HG02938 (cell line): Measurements from ENCODE around the gene SELENOO.

Experiments
- ATAC-seq: cut with Tn5 transposase; IDR thresholded peaks from one replicate; pipeline ENCODE4 v1.9.1; 2021; ENCODE audit warnings: mild to moderate bottlenecking, moderate library complexity; ENCODE audit not compliant: unreplicated experiment

Gene SELENOO

DNA sequence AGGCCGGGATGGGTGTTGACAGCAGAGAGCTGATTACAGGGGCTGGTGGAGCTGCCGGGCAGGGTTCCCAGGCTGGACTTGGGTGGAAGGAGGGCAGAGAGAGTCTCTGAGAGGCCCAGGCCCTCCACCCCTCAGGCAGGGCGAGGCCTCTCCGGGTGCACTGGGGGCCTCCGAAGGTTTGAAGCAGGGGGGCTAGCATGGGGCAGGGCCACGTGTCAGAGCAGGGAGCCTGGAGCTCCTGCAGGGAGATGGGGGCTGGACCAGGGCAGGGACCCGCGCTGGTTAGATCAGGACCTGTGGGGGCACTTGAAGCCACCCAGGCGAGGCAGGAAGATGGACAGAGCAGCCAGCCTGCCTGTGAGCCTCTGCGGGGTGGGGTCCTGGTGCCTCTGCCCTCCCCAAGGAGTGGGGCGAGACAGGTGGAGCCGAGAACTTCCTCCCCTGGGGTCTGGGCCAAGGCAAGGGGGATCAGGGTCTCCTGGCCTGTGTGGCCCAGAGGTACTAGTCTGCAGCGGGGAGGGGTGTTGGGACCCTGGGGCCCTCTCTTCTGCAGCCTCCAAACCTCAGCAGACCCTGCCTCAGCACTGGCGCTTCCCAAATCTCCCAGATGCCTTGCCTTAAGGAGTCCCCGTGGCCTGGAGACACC lies 29.4 kb upstream of the SELENOO start:
- ATAC-seq, result no peak

- ATAC-seq, result no peak
Measured at GRCh38 chr22:50171965-50172421, 28.8 kb upstream of the SELENOO start.

DNA sequence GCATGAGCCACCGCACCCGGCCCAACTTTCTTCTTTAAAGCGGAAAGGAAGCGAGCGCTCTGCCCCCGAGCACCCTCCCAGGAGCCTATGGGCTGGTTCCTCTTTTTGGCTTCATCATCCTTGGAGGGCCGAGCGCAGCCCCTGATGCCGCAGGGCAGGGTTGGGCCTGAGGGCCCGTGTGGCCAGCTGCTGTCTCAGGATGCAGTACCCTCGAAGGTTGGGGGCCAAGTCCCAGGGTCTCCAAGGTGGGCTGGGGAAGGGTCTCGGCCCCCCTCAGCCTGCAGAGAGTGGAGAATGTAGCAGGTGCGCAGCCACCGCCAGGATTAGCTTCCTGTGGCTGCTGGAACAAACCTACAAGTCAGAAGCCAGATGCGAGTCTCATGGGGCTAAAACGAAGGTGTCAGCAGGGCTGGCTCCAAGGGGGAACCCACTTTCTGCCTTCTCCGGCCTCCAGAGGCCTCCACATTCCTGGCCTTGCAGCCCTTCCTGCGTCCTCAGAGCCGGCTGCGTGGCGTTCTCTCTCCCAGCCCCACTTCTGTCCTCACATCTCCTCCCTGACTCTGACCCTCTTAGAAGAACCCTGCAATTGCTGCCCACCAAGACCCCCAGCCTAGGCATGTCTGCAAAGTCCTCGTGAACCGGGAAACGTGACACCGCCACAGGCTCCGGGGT lies 27.4 kb upstream of the SELENOO start:
- no peak for ATAC-seq

- no peak for ATAC-seq
Measured at GRCh38 chr22:50173983-50174355, 26.8 kb upstream of the SELENOO start.

- no peak for ATAC-seq
Measured at GRCh38 chr22:50174382-50175190, 26.2 kb upstream of the SELENOO start.

DNA sequence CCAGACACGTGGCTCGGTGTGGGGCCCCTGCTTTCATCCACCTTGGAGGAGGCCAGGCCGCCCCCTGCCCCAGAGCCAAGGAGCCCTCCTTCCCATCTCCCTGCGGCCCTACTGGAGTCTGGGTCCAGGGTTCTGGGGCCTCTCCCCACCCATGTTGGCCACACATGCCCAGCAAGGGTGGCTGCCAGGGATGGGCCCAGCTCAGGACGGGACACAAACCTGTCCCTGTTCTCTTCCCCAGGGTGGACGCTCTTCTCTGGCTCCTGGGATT lies 25.7 kb upstream of the SELENOO start:
- no peak for ATAC-seq

DNA sequence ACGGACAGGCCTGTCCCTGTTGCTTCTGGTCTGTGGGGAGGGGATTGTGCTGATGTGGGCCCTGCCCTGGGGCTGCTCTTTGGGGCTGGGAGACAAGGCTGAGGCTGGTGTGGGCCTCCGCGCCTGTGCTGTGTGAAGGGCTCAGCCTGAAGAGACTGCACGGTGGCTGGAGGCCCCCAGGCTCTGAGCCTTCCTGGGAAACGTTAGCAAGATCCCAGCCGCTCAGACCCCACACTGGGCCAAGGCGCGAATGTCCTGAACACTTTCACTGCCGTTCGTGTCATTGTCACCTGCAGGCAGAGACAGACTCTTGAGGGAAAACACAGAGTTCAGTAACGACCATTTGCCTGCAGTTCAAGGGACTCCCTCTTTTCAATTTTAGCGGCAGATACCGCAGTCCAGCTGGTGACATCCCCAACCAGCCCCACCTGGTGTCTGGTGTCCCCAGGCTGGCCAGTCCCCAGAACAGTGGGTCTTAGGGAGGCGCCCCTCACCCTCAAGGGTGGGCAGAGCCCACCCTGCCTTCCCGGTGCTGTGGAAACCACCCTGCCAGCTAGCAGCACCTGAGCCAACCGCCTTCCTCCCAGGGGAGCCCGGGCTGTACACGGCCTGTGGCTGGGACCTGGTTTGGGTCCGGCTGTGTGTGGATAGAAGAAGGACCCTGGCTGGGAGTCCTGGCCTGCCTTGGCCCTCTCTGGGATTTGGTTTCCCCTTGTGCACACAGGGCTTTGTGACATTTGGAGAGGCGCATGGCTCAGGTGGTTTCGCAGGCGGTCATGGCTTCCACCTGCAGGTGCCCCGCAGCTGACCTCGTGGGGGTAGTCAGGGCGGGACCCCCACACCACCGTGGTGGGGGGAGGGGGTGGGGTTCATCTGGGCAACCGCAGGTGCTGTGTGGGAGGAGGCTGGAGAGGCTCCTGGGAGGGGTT lies 24.6 kb upstream of the SELENOO start:
- no peak for ATAC-seq

DNA sequence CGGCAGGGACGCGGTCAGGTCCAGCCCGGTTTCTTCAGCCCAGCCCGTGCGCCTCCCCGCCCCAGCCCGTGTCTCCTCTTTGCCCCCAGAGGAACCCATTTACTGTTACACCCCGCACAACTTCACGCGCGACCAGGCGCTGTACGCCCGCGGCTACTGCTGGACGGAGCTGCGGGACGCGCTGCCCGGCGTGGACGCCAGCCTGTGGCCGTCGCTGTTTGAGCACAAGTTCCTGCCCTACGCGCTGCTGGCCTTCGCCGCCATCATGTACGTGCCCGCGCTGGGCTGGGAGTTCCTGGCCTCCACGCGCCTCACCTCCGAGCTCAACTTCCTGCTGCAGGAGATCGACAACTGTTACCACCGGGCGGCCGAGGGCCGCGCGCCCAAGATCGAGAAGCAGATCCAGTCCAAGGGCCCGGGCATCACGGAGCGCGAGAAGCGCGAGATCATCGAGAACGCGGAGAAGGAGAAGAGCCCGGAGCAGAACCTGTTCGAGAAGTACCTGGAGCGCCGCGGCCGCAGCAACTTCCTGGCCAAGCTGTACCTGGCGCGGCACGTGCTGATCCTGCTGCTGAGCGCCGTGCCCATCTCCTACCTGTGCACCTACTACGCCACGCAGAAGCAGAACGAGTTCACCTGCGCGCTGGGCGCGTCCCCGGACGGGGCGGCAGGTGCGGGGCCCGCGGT lies 23.8 kb upstream of the SELENOO start:
- no peak for ATAC-seq

DNA sequence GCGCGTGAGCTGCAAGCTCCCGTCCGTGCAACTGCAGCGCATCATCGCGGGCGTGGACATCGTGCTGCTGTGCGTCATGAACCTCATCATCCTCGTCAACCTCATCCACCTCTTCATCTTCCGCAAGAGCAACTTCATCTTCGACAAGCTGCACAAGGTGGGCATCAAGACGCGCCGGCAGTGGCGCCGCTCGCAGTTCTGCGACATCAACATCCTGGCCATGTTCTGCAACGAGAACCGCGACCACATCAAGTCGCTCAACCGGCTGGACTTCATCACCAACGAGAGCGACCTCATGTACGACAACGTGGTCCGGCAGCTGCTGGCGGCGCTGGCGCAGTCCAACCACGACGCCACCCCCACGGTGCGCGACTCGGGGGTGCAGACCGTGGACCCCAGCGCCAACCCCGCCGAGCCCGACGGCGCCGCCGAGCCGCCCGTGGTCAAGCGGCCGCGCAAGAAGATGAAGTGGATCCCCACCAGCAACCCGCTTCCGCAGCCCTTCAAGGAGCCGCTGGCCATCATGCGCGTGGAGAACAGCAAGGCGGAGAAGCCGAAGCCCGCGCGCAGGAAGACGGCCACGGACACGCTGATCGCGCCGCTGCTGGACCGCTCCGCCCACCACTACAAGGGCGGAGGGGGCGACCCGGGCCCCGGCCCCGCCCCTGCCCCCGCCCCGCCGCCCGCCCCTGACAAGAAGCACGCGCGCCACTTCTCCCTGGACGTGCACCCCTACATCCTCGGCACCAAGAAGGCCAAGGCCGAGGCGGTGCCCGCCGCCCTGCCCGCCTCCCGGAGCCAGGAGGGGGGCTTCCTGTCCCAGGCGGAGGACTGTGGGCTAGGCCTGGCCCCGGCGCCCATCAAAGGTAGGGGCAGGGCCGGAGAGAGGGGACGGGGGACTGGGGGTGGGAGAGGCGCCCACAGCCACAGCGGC lies 23.0 kb upstream of the SELENOO start:
- ATAC-seq, result no peak

DNA sequence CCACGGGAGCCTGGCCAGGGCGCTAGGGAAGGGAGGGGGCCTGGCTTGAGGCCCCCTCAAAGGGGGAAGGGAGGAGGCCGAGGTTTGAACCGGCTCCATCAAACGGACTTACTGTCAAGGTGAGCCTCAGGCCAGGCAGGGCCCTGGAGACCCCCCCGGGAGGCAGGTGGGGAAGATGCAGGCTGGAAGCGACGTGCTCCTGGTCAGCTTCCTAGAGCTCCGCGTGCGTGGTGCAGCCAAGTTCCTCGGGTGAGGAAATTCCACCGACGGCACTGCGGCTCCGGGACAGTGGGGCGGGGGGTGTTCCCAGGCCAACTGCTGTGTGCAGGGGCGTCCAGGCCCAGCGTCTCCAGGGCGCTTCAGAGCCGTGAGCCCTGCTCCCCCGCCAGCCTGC lies 22.3 kb upstream of the SELENOO start:
- ATAC-seq, result no peak

DNA sequence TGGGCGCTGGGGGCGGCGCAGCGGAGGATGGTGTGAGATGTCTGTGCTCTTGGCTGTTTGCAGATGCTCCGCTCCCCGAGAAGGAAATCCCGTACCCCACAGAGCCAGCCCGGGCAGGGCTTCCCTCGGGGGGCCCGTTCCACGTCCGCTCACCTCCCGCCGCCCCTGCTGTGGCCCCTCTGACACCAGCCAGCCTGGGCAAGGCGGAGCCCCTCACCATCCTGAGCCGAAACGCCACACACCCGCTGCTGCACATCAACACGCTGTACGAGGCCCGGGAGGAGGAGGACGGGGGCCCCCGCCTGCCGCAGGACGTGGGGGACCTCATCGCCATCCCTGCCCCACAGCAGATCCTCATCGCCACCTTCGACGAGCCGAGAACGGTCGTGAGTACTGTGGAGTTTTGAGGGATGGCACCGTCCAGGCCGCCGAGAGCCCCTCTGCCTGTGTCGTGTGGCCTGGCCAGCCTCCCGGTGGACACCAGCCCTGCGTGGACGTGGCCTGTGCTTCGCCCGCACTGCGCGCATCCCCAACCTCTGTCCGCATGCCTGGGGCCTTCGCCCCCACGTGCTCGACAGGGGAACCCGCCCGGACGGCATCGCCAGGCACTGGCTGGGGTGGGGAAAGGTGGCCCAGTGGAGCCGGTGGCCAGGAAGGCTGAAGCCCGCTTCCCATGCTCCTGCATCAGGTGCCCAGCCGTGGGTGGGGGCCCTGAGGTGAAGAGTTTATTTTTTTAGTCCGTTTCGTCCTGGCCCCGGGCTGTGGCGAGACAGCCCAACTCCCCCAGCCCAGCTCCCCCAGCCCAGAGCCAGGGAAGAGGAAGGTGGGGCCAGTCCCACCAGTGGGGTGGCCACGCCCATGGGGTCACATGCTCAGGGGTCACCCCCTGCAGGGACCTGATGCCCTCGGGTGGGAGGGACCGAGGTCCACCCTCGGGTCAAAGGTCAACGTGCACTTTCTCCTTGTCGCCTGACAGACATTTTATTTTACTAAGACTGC lies 21.6 kb upstream of the SELENOO start:
- ATAC-seq, result no peak

DNA sequence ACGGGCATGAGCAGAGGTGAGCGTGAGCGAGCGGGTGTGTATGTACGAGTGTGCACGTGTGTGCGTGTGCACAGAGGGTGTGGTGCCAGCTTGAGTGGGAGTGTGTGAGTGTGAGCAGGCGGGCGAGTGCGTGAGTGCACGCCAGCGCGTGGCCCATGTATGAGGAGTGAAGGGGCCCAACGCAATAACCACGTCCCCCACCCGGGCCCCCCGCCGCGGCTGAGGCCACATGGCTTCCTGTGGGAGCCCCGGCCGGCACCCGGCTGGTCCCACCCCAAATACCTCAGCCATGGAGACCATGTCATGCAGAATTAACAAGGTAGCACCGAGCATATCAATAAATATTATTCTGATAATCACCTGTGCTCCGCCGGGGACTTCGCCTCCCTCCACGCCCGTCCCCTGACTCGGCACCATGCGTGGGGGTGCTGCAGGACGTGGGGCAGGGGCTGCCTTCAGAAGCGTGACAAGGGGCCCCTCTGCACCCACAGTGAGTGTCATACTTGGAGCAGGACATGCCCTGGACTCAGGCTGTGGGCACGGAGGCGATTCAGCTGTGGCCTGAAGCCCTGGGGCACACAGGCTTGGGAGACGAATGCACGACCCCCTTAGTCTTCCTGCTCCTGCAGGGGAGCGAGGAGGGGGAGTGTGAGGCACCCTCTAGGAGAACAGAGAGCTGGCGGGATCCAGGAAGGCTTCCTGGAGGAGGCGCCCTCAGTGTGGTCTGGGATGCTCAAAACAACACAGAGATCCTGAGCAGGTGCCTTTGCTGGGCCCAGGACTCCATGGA lies 20.7 kb upstream of the SELENOO start:
- ATAC-seq, result no peak

DNA sequence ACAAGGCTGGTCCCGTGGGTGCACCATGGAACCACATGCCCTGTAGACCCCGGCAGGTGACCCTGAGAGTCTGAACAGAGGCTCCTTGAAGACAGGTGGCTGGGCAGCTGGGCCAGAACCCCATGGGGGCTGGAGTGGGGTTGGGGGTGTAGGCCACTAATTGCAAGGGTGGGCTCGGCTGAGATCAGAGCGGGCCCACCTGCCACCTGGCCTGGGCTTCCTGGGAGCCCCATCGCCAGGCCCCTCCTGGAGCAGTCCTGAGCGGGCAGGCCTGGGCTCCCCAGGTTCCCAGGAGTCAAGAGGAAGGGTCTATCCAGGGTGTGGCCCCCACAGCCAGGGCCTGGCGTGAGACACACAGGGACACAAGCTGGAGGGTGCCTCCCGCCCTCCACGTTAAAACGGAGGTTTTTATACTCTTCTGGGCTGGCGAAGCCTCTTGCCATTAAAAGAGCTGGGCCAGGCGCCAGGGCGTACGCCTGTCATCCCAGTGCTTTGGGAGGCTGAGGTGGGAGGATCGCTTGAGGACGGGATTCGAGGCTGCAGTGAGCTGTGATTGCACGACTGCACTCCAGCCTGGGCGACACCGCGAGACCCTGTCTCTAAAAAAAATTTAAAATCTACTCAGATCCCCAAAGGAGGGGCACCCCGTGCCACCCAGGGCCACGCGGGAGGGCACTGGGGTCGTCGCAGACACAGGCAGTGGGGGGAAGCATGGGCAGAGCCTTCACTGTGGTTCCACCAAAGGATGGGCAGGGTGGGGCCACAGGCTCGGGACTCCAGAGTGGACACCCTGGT lies 19.9 kb upstream of the SELENOO start:
- ATAC-seq, result no peak

- ATAC-seq, result no peak
Measured at GRCh38 chr22:50182176-50183081, 18.4 kb upstream of the SELENOO start.

GRCh38 chr22:50183141-50183971 lies 17.5 kb upstream of the SELENOO start:
- no peak for ATAC-seq
